KG1 (cell line): Measurements from ENCODE around the gene PLA2G4E.

Source experiments
- DNase-seq: peaks from one replicate; lab custom pipeline; 2025; lab: John Stamatoyannopoulos, UW

Gene PLA2G4E

GRCh38 chr15:41933771-41934170, 87.1 kb downstream of the PLA2G4E start:
- DNase-seq, result no peak

DNA sequence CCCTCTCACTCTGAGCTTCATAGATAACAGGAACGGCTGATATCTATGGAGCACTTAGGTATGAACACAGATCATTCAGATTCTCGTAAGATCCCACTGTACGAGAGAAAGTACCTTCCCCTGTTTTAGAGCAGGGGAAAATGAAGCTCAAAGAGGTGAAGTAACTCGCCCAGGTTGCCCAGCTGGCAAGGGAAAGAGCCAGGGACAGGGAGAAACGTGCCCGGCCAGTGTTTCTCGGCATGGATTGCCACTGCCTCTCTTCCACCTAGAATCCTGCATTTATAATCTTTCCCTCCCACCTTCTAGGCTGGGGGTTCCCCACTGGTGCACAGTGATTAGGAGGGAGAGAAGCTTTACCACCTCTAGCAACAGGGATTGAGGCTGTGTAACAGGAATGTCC, 87.5 kb downstream of the PLA2G4E start:
- no peak for DNase-seq

- DNase-seq, result no peak
These were observed 88.1 kb downstream of the PLA2G4E start for GRCh38 chr15:41932511-41933289.

GRCh38 chr15:41932101-41932500, 88.7 kb downstream of the PLA2G4E start:
- DNase-seq, result no peak
